Raji (cell line): ENCODE measurements around the gene NDST1.

Experiments used
- POLR2A ChIP-seq: IDR thresholded peaks from 2 replicates; pipeline ENCODE4 v1.6.1; 2011; ENCODE audit warnings: low read depth, low read length, control low read depth; ENCODE audit not compliant: insufficient read depth

Gene NDST1

GRCh38 chr5:150525781-150526180 lies 17.9 kb downstream of the NDST1 start:
- no peak for TF ChIP-seq POLR2A

GRCh38 chr5:150527038-150527437 lies 19.1 kb downstream of the NDST1 start:
- no peak for TF ChIP-seq POLR2A

DNA sequence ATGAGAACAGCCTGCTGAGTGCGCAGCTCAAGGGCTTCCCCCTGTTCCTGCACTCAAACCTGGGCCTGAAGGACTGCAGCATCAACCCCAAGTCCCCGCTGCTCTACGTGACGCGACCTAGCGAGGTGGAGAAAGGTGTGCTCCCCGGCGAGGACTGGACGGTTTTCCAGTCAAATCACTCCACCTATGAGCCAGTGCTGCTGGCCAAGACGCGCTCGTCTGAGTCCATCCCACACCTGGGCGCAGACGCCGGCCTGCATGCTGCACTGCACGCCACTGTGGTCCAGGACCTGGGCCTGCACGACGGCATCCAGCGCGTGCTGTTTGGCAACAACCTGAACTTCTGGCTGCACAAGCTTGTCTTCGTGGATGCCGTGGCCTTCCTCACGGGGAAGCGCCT lies 19.9 kb downstream of the NDST1 start:
- TF ChIP-seq POLR2A: no peak

DNA sequence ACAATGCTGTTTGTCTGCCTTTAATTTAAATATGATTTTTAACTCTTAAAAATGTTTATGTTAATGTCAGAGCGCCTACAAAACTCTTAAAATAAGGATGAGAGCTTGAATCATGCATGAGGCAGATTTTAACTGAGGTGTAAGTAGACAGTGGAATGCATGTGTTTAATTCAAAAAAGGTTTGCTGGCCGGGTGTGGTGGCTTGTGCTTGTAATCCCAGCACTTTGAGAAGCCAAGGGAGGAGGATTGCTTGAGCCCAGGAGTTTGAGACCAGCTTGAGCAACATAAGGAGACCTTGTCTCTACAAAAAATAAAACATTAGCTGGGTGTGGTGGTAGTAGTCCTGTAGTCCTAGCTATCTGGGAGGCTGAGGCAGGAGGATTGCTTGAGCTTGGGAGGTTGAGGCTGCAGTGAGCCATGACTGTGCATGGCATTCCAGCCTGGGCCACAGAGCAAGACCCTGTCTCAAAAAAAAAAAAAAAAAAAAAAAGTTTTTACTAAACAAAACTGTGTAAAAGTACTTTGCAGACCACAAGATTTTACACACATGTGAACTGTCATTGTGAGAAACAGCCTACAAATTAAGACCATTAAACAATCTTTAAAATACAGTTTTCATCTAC lies 21.1 kb downstream of the NDST1 start:
- TF ChIP-seq POLR2A: no peak

- TF ChIP-seq POLR2A: no peak
These were observed 21.6 kb downstream of the NDST1 start for GRCh38 chr5:150529555-150529954.

DNA sequence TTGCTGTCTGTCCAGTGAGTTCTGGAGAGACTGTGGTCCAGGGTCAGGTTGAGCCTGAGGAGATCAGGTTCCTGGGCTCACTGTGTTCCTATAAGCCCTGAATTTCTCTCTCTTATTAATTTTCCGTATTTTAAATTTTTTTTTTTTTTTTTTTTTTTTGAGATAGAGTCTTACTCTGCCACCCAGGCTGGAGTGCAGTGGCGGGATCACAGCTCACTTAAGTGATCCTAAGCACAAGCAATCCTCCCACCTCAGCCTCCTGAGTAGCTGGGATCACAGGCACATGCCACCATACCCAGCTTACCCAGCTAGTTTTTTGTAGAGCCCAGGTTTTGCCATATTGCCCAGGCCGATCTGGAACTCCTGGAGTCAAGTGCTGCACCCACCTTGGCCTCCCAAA lies 22.5 kb downstream of the NDST1 start:
- no peak for TF ChIP-seq POLR2A

GRCh38 chr5:150530951-150531588 lies 23.1 kb downstream of the NDST1 start:
- TF ChIP-seq POLR2A: no peak

- no peak for TF ChIP-seq POLR2A
These were observed 23.8 kb downstream of the NDST1 start for GRCh38 chr5:150531686-150532085.

- no peak for TF ChIP-seq POLR2A
These were observed 24.2 kb downstream of the NDST1 start for GRCh38 chr5:150532151-150532550.

DNA sequence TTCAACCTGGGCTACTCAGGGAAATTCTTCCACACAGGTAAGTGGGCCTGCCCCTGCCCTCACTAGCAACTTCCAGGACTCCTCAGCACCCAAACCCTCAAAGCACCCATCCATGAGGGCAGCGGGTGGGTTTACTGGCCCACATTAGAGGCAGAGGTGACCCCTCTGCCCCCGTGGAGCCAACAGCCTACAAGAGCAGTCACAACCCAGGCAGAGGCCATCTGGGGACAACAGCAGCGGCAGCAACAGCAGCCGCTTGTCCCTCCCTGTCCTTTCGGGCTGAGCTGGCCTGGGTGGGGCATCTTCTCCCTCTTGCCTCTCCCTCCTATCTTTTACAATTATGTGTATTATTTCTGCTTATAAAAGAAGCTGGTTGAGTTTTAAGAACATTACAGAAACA lies 25.1 kb downstream of the NDST1 start:
- no peak for TF ChIP-seq POLR2A

DNA sequence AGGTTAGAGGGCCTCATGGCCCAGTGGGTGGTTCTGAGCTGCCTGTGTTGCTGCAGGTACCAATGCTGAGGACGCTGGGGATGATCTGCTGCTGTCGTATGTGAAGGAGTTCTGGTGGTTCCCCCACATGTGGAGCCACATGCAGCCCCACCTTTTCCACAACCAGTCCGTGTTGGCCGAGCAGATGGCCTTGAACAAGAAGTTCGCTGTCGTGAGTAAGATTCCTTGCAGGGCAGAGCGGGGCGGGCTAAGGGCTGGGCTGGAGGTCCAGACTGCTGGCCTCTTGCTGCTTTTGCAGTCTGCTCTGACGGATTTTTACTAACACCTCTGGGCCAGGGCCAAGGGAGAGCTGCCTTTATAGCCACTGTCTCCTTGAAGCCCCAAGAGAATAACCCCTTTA lies 26.9 kb downstream of the NDST1 start:
- no peak for TF ChIP-seq POLR2A

- TF ChIP-seq POLR2A: no peak
These were observed 27.7 kb downstream of the NDST1 start for GRCh38 chr5:150535611-150536010.

DNA sequence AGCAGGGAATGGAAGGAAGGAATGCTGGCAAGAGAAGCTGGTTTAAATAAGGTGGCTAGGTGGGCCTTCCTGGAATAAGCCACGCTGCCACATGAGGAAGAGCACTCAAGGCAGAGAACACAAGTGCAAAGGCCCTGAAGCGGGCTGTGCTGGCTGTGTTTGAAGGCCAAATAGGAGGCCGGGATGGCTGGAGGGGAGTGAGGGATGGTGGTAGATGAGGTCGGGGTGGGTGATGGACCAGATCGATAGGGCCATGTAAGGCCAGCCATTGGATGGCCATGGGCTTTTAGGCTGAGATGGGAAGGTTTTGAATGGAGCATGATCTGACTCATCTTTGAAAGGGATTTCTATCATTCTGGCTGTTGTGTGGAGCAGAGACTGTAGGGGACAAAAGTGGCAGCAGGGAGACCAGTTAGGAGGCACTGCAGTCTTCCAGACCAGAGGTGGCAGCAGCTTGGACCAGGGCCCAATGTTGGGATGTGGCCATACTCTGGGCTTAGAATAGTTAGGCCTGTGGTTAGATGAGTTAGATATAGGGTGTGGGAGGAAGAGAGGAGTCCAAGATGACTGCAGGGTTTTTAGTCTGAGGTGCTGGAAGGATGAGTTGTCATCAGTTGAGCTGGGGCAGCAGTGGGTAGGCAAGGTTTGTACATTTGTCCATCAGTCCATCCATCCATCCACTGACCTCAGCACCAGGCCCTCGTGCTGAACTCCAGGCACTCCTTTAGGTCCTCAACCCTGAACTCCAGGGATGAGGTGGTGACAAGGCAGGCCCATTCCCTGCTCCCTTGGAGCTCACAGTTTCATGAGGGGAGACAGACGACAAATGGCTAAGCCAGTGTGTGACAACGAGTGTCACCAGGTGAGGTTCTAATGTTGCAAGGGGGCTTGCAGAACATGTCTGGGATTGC lies 30.3 kb downstream of the NDST1 start:
- TF ChIP-seq POLR2A: no peak

- TF ChIP-seq POLR2A: no peak
These were observed 31.3 kb downstream of the NDST1 start for GRCh38 chr5:150539206-150539605.

- no peak for TF ChIP-seq POLR2A
These were observed 32.1 kb downstream of the NDST1 start for GRCh38 chr5:150540042-150540441.
